Breast epithelium (tissue), 4 donors: ENCODE results near the gene CLHC1. TPM values are rescaled to one million over a fixed set of nuclear protein-coding genes. Genes with fewer than 3 reads are reported as not detected.

Source experiments
- DNase-seq, 2 donors: peaks; one replicate each; pipeline ENCODE4 v3.0.0-alpha.2; 2019; ENCODE audit warnings: low spot score in 2 of 2
- H3K27ac ChIP-seq, 2 donors: fragments of 200-600 bp; sonication (generic) in 1 of 2; one replicate each; pipeline ENCODE4 v1.5.1; 2016 to 2019; ENCODE audit warnings: mild to moderate bottlenecking in 1 of 2
- H3K27me3 ChIP-seq, 2 donors: fragments of 200-600 bp; sonication (generic) in 1 of 2; one replicate each; pipeline versions ENCODE4 v1.5.1 to v1.6.0; 2017 to 2019; ENCODE audit warnings: control low read depth in 1 of 2, mild to moderate bottlenecking in 1 of 2
- H3K36me3 ChIP-seq: fragments of 200-600 bp; one replicate; pipeline ENCODE4 v1.5.1; 2019
- H3K4me1 ChIP-seq, 2 donors: fragments of 200-600 bp; sonication (generic); one replicate each; pipeline ENCODE4 v1.5.1; 2016 to 2019; ENCODE audit warnings: control low read depth in 1 of 2
- H3K4me3 ChIP-seq, 3 donors: fragments of 200-600 bp; sonication (generic); 1 replicate in 2 of 3; 2 replicates in 1 of 3; pipeline ENCODE4 v1.5.1; 2016 to 2019; ENCODE audit warnings: mild to moderate bottlenecking in 3 of 3, moderate library complexity in 2 of 3
- H3K9me3 ChIP-seq, 2 donors: fragments of 200-600 bp; sonication (generic) in 1 of 2; one replicate each; pipeline ENCODE4 v1.5.1; 2016 to 2019; ENCODE audit warnings: control low read depth in 1 of 2
- POLR2A ChIP-seq: fragments of 450-650 bp; IDR thresholded peaks from one replicate; pipeline ENCODE4 v1.6.1; 2016; ENCODE audit warnings: antibody characterized with exemption, mild to moderate bottlenecking, moderate library complexity
- POLR2AphosphoS5 ChIP-seq, 3 donors: sonication (generic); formaldehyde crosslinking; IDR thresholded peaks; one replicate each; pipeline ENCODE4 v1.6.1; 2017; ENCODE audit warnings: antibody characterized with exemption in 3 of 3
- intact Hi-C: fragments of 100-400 bp; cut with DNase I; formaldehyde crosslinking; loops from one replicate; pipeline ENCODE4 v1.15.1; 2023; ENCODE audit warnings: low total_unique reads
- total RNA-seq, 3 donors: library from RNA; depleted of rRNA; stranded (reverse); fragments of >200 nt; gene quantifications; one replicate each; pipeline ENCODE4 v1.1.0, GENCODE V29; 2016
- TF ChIP-seq, protein P1 (sequence below), 3 donors: fragments of 450-650 bp; IDR thresholded peaks; one replicate each; pipeline ENCODE4 v1.5.1; 2016 to 2017; ENCODE audit warnings: antibody characterized with exemption in 3 of 3, mild to moderate bottlenecking in 3 of 3, moderate library complexity in 3 of 3

CLHC1 gene
- total RNA-seq, 3 donors from 2014 or later: 3.5 to 20.8 (median 17.7) TPM

DNA sequence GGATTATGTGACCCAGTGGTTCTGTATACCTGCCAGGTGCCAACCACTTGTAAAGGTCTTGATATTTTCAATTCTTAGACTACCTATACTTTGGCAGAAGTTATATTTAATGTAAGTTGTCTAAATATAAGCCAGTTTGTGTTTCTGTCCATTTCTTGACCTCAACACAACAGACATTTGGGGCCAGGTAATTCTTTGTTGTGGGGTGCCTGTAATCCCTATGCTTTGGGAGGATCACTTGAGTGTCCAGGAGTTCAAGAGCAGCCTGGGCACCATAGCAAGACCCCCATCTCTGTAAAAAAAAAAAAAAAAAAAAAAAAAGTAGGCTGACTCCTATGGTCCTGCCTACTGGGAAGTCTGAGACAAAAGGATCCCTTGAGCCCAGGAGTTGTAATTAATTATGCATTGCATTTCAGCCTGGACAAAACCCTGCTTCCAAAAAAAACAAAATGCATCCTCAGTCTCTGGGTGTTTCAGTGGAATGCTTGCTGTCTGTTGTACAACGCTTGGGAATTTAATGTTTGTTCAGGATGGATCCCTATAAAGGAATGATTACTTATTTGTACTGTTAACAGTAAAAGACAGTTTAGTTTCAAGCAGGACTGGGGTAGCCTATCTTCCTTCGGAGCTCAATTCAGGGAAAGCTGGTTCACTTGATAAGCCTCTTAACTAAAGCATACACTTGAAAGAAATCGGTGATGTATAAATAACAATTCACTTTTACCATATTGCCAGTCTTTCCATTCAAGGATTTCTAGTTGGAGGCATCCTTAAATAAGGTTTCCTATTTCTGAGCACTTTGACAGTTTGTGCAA, 3.8 kb upstream of the CLHC1 start:
- Histone ChIP-seq H3K36me3 (no peaks in the 10 kb centered on the region), H3K27ac (no peak overlapping the region), H3K27me3 (no peaks in the 10 kb centered on the region), H3K9me3 (no peaks in the 10 kb centered on the region), H3K4me3 (no peak overlapping the region), H3K4me1 (peaks cover 0 to 10% of the 10 kb centered on the region in 2 donors)
- intact Hi-C loops: no loop called here
- TF ChIP-seq POLR2A (no peak), POLR2AphosphoS5 (IDR thresholded peaks at IDR 0.05) (no peak)
- TF ChIP-seq, protein P1, sequence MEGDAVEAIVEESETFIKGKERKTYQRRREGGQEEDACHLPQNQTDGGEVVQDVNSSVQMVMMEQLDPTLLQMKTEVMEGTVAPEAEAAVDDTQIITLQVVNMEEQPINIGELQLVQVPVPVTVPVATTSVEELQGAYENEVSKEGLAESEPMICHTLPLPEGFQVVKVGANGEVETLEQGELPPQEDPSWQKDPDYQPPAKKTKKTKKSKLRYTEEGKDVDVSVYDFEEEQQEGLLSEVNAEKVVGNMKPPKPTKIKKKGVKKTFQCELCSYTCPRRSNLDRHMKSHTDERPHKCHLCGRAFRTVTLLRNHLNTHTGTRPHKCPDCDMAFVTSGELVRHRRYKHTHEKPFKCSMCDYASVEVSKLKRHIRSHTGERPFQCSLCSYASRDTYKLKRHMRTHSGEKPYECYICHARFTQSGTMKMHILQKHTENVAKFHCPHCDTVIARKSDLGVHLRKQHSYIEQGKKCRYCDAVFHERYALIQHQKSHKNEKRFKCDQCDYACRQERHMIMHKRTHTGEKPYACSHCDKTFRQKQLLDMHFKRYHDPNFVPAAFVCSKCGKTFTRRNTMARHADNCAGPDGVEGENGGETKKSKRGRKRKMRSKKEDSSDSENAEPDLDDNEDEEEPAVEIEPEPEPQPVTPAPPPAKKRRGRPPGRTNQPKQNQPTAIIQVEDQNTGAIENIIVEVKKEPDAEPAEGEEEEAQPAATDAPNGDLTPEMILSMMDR (IDR thresholded peaks at IDR 0.05): no peak
- DNase-seq: no peak

DNA sequence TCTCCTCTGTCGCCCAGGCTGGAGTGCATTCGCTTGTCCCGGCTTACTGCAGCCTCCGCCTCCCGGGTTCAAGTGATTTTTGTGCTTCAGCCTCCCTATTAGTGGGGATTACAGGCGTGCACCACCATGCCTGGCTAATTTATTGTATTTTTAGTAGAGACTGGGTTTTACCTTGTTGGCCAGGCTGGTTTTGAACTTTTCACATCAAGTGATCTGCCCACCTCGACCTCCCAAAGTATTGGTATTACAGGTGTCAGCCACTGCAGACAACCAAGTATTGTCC, 1.5 kb upstream of the CLHC1 start:
- TF ChIP-seq, protein P1 (IDR thresholded peaks at IDR 0.05): no peak
- TF ChIP-seq POLR2A (no peak), POLR2AphosphoS5 (IDR thresholded peaks at IDR 0.05) (no peak)
- H3K27ac ChIP-seq: peak overlapping the region; percentile 91 to 97
- peak overlapping the region; percentile 71 to 93 (median 76) for H3K4me3 ChIP-seq
- DNase-seq: no peak
- no peaks in the 10 kb centered on the region for H3K36me3 ChIP-seq
- H3K27me3 ChIP-seq: no peaks in the 10 kb centered on the region
- no peaks in the 10 kb centered on the region for H3K9me3 ChIP-seq
- peaks cover 0 to 10% of the 10 kb centered on the region in 2 donors for H3K4me1 ChIP-seq
- intact Hi-C loops: no loop called here

DNA sequence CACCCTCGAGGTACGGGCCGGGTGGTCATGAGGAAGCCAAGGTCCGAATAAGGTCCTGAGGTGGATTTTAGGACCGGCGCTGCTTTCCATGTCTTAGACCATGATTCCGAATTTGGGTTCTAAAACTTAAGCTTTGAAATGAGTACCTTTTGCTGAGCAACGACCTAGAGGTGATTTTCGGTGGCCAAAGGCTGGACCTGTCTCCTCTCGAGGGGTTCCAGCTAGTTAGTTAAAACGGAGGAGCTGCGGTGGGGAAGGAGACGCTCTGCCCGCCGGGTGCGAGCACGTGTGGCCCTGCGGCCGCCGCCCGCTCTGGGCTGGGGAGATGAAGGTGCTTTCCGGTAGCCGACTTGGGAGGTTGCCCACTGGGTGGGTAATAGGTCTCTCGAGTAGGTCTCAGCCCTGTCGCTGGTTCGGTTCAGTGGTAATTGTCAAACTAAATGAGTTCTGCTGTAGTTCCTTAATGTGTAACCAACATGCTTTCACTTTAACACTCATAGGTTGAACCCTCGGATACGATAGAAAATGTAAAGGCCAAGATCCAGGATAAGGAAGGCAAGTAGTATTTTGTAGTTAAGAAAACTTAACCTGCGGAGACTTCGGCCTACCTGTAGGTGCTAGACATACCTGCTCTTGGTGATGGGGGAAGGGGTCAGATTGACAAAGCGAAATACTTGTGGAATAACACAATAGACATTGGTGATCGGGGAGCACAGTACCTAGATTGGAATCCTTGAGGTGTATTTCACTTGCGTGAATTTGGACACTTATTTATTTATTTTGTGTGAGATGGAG, 967 bp upstream of the CLHC1 start:
- Histone ChIP-seq H3K36me3 (no peaks in the 10 kb centered on the region), H3K4me1 (peaks cover 0 to 10% of the 10 kb centered on the region in 2 donors), H3K27me3 (no peaks in the 10 kb centered on the region), H3K9me3 (no peaks in the 10 kb centered on the region), H3K27ac (peak overlapping the region; percentile 91 to 97), H3K4me3 (peak overlapping the region; percentile 71 to 93 (median 76))
- DNase-seq: peak in 1 of 2 donors; percentile 31
- TF ChIP-seq, protein P1 (IDR thresholded peaks at IDR 0.05): no peak
- TF ChIP-seq POLR2AphosphoS5 (IDR thresholded peaks at IDR 0.05) (peak in 1 of 3 donors; percentile 4), POLR2A (no peak)
- intact Hi-C loops: no loop called here

DNA sequence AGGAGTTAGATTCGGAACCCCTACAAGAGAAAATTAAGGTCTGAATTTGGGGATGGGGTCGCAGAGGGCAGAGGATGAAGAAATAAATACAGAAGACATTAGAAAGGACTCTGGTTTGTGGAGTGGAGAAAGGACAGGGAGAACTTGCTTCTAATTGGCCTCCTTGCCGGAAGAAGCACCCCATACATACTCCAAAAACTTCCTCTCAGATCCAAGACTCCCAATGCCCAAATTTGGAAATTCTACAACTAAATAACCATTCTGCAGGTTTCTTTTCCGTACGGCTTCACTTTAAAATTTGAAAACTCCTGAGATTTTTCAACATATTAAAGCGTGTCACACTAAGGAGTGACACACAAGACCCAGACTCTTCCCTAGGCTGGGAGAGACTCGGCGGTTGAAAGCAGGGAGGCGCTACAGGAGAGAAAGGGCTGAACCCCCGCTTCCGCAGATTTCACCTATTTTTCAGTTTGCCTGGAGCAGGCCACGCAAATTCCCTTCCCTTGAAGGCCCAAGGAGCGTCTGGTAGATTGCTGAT, 478 bp downstream of the CLHC1 start:
- Histone ChIP-seq H3K9me3 (no peaks in the 10 kb centered on the region), H3K4me3 (peak overlapping the region; percentile 71 to 93 (median 76)), H3K27me3 (no peaks in the 10 kb centered on the region), H3K36me3 (no peaks in the 10 kb centered on the region), H3K27ac (peak overlapping the region; percentile 91 to 97), H3K4me1 (peaks cover 0 to 10% of the 10 kb centered on the region in 2 donors)
- intact Hi-C loops: no loop called here
- TF ChIP-seq POLR2A (no peak), POLR2AphosphoS5 (IDR thresholded peaks at IDR 0.05) (peak in 1 of 3 donors; percentile 19)
- TF ChIP-seq, protein P1 (IDR thresholded peaks at IDR 0.05): no peak
- no peak for DNase-seq

DNA sequence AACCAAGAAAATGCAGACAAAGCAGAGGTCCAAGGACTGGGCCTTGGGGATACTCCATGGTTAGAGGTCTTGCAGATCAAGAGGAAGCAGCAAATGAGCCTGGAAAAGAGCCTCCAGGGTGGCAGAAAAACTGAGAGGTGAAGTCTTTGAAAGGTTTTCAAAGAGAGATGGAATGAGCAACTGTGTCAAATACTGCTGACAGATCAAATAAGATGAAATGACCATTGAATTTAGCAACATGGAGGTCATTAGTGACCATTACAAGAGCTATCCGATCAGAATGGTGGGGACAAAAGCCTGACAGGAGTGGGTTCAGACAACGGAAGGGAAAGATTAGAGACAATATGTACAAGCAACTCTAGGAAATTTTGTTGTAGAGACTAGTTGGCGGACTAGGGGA, 1.5 kb downstream of the CLHC1 start:
- intact Hi-C loops: no loop called here
- no peaks in the 10 kb centered on the region for H3K36me3 ChIP-seq
- no peak for TF ChIP-seq POLR2AphosphoS5 (IDR thresholded peaks at IDR 0.05)
- no peak for TF ChIP-seq POLR2A
- TF ChIP-seq, protein P1 (IDR thresholded peaks at IDR 0.05): no peak
- peaks cover 0 to 10% of the 10 kb centered on the region in 2 donors for H3K4me1 ChIP-seq
- no peaks in the 10 kb centered on the region for H3K9me3 ChIP-seq
- H3K4me3 ChIP-seq: no peak overlapping the region
- no peak for DNase-seq
- H3K27ac ChIP-seq: no peak overlapping the region
- no peaks in the 10 kb centered on the region for H3K27me3 ChIP-seq
